Bronchial epithelial cell (primary cell): ENCODE measurements around the gene RGMA. TPM values are rescaled to one million over a fixed set of nuclear protein-coding genes. Genes with fewer than 3 reads are reported as not detected.

Experiments used
- DNase-seq: peaks from one replicate; pipeline ENCODE4 v3.0.0-alpha.2; 2010; ENCODE audit warnings: low read depth
- FAIRE-seq: peaks from 2 replicates; lab custom pipeline; 2011; peaks lifted over from hg19 to GRCh38; lab: Jason Lieb, UNC
- H3K27me3 ChIP-seq: 2 replicates; pipeline ENCODE4 v1.5.1; 2011; ENCODE audit warnings: low read length; ENCODE audit not compliant: control insufficient read depth, insufficient read depth
- H3K36me3 ChIP-seq: 2 replicates; pipeline ENCODE4 v1.5.1; 2011; ENCODE audit warnings: low read length; ENCODE audit not compliant: control insufficient read depth, insufficient read depth
- H3K4me3 ChIP-seq: 2 replicates; pipeline ENCODE4 v1.5.1; 2011; ENCODE audit warnings: mild to moderate bottlenecking, low read depth, low read length, control low read depth
- total RNA-seq: library from RNA; depleted of rRNA; stranded (reverse); fragments of >200 nt; gene quantifications from 2 replicates; pipeline ENCODE4 v1.2.1, GENCODE V29; 2014
- TF ChIP-seq, protein P1 (sequence below): IDR thresholded peaks from 2 replicates; pipeline ENCODE4 v1.5.1; 2011; ENCODE audit warnings: mild to moderate bottlenecking, moderate library complexity, low read length, control low read depth, inconsistent platforms; ENCODE audit not compliant: insufficient read depth, severe bottlenecking

The RGMA gene
- total RNA-seq, 1 donor from 2014 or later = 0.53 TPM

GRCh38 chr15:93129702-93130488, 40.9 kb upstream of the RGMA start:
- no peaks in the 10 kb centered on the region for H3K27me3 ChIP-seq
- FAIRE-seq (no peak), DNase-seq (no peak)
- H3K36me3 ChIP-seq = no peaks in the 10 kb centered on the region
- TF ChIP-seq, protein P1, sequence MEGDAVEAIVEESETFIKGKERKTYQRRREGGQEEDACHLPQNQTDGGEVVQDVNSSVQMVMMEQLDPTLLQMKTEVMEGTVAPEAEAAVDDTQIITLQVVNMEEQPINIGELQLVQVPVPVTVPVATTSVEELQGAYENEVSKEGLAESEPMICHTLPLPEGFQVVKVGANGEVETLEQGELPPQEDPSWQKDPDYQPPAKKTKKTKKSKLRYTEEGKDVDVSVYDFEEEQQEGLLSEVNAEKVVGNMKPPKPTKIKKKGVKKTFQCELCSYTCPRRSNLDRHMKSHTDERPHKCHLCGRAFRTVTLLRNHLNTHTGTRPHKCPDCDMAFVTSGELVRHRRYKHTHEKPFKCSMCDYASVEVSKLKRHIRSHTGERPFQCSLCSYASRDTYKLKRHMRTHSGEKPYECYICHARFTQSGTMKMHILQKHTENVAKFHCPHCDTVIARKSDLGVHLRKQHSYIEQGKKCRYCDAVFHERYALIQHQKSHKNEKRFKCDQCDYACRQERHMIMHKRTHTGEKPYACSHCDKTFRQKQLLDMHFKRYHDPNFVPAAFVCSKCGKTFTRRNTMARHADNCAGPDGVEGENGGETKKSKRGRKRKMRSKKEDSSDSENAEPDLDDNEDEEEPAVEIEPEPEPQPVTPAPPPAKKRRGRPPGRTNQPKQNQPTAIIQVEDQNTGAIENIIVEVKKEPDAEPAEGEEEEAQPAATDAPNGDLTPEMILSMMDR = no peak
- no peak overlapping the region for H3K4me3 ChIP-seq

- FAIRE-seq (peak; percentile 68), DNase-seq (no peak)
- Histone ChIP-seq H3K36me3 (no peaks in the 10 kb centered on the region), H3K27me3 (no peaks in the 10 kb centered on the region), H3K4me3 (no peak overlapping the region)
- TF ChIP-seq, protein P1 = no peak
Measured at GRCh38 chr15:93127286-93127685, 38.3 kb upstream of the RGMA start.

GRCh38 chr15:93126599-93126998, 37.6 kb upstream of the RGMA start:
- Histone ChIP-seq H3K4me3 (no peak overlapping the region), H3K27me3 (no peaks in the 10 kb centered on the region), H3K36me3 (no peaks in the 10 kb centered on the region)
- no peak for DNase-seq
- TF ChIP-seq, protein P1 = no peak
- FAIRE-seq = peak; percentile 23

- Histone ChIP-seq H3K36me3 (no peaks in the 10 kb centered on the region), H3K27me3 (no peaks in the 10 kb centered on the region), H3K4me3 (no peak overlapping the region)
- FAIRE-seq (no peak), DNase-seq (no peak)
- TF ChIP-seq, protein P1 = no peak
Measured at GRCh38 chr15:93126148-93126547, 37.1 kb upstream of the RGMA start.

GRCh38 chr15:93124126-93124525, 35.1 kb upstream of the RGMA start:
- DNase-seq = no peak
- no peak overlapping the region for H3K4me3 ChIP-seq
- TF ChIP-seq, protein P1 = no peak
- no peaks in the 10 kb centered on the region for H3K27me3 ChIP-seq
- FAIRE-seq = no peak
- H3K36me3 ChIP-seq = no peaks in the 10 kb centered on the region
